Fibroblast of lung (primary cell): Measurements from ENCODE around the gene NRGN. TPM values are rescaled to one million over a fixed set of nuclear protein-coding genes. Genes with fewer than 3 reads are reported as not detected.

Experiments used
- DNase-seq, 2 donors: peaks; one replicate each; pipeline versions ENCODE4 v3.0.0 to v3.0.0-alpha.2; 2010; ENCODE audit warnings: low read depth in 2 of 2
- H2AFZ ChIP-seq: 2 replicates; pipeline ENCODE4 v1.5.1; 2012; ENCODE audit warnings: low read length, control low read depth, inconsistent platforms
- H3K27ac ChIP-seq: 2 replicates; pipeline ENCODE4 v1.5.1; 2011; ENCODE audit warnings: low read length, control low read depth; ENCODE audit not compliant: insufficient read depth
- H3K27me3 ChIP-seq: 2 replicates; pipeline ENCODE4 v1.5.1; 2011; ENCODE audit warnings: mild to moderate bottlenecking, low read length; ENCODE audit not compliant: control insufficient read depth, insufficient read depth
- H3K36me3 ChIP-seq: 2 replicates; pipeline ENCODE4 v1.5.1; 2011; ENCODE audit warnings: low read length; ENCODE audit not compliant: control insufficient read depth, insufficient read depth
- H3K4me1 ChIP-seq: 2 replicates; pipeline ENCODE4 v1.5.1; 2011; ENCODE audit warnings: low read length; ENCODE audit not compliant: control insufficient read depth, insufficient read depth; ENCODE audit errors: extremely low read depth
- H3K4me2 ChIP-seq: 2 replicates; pipeline ENCODE4 v1.5.1; 2011; ENCODE audit warnings: low read length, control low read depth; ENCODE audit not compliant: insufficient read depth; ENCODE audit errors: extremely low read depth
- H3K4me3 ChIP-seq, 4 experiments: fragments of 200-600 bp in 1 of 4; sonication (generic) in 1 of 4; replicated peaks in 1 of 4; 2 replicates each; pipeline ENCODE4 v1.5.1; 2011 to 2016; ENCODE audit warnings: low read length in 4 of 4, low read depth in 3 of 4, mild to moderate bottlenecking in 3 of 4, control low read depth in 2 of 4, inconsistent platforms in 1 of 4, mixed read lengths in 1 of 4; ENCODE audit not compliant: insufficient read depth in 1 of 4; ENCODE audit errors: control extremely low read depth in 1 of 4
- H3K79me2 ChIP-seq: 2 replicates; pipeline ENCODE4 v1.5.1; 2012; ENCODE audit warnings: mild to moderate bottlenecking, low read length, inconsistent platforms; ENCODE audit not compliant: control insufficient read depth, insufficient read depth
- H3K9ac ChIP-seq: 2 replicates; pipeline ENCODE4 v1.5.1; 2011; ENCODE audit warnings: mild to moderate bottlenecking, low read length, control low read depth; ENCODE audit not compliant: insufficient read depth
- H3K9me3 ChIP-seq: 2 replicates; pipeline ENCODE4 v1.5.1; 2012; ENCODE audit warnings: low read depth, low read length; ENCODE audit not compliant: control insufficient read depth, insufficient read depth
- H4K20me1 ChIP-seq: 2 replicates; pipeline ENCODE4 v1.5.1; 2011; ENCODE audit warnings: low read length; ENCODE audit not compliant: control insufficient read depth, insufficient read depth; ENCODE audit errors: extremely low read depth
- CTCF ChIP-seq, 2 donors: IDR thresholded peaks in 1 of 2; conservative IDR thresholded peaks in 1 of 2; 1 replicate in 1 of 2; 2 replicates in 1 of 2; pipeline ENCODE4 v1.5.1; 2011 to 2012; ENCODE audit warnings: low read length in 2 of 2, control low read depth in 1 of 2, inconsistent platforms in 1 of 2, low read depth in 1 of 2, mild to moderate bottlenecking in 1 of 2
- EZH2 ChIP-seq: IDR thresholded peaks from 2 replicates; pipeline ENCODE4 v1.5.1; 2012; ENCODE audit warnings: low read length, control low read depth, mild to moderate bottlenecking; ENCODE audit errors: missing control alignments
- polyA plus RNA-seq, 2 donors: library from polyadenylated mRNA; depleted of rRNA in 1 of 2; stranded (reverse) in 1 of 2; unstranded in 1 of 2; fragments of >200 nt; gene quantifications; 2 replicates each; pipeline ENCODE4 v1.2.1, GENCODE V29; 2011 to 2012; ENCODE audit warnings: missing spikeins in 1 of 2
- total RNA-seq: library from RNA; depleted of rRNA; stranded (reverse); fragments of >200 nt; gene quantifications from 2 replicates; pipeline ENCODE4 v1.2.1, GENCODE V29; 2014

Gene NRGN
- total and polyA plus RNA-seq, 2 donors (not counting 1 experiment from before 2014, with no cell fraction given), result 0.17 to 4.9 TPM

- no peak for DNase-seq
- Histone ChIP-seq H3K27ac (no peak overlapping the region), H3K36me3 (no peaks in the 10 kb centered on the region), H2AFZ (no peak overlapping the region), H3K4me1 (peaks cover 16% of the 10 kb centered on the region), H3K27me3 (peaks cover 2% of the 10 kb centered on the region), H3K9ac (no peak overlapping the region), H3K4me2 (no peak overlapping the region), H3K4me3 (no peak overlapping the region), H3K79me2 (no peaks in the 10 kb centered on the region), H3K9me3 (no peaks in the 10 kb centered on the region), H4K20me1 (no peaks in the 10 kb centered on the region)
- TF ChIP-seq CTCF (conservative IDR thresholded peaks at IDR 0.05 in 1 of 2, IDR thresholded peaks at IDR 0.05 in 1 of 2; ENCODE audit: low read depth in 1 of 2, low read length in 2 of 2), result no peak
- no peak for TF ChIP-seq EZH2
Observed at GRCh38 chr11:124749912-124750311, 10.2 kb downstream of the NRGN start.

GRCh38 chr11:124751391-124751740 lies 11.6 kb downstream of the NRGN start:
- H3K9ac ChIP-seq, result no peak overlapping the region
- TF ChIP-seq EZH2 (no peak), CTCF (conservative IDR thresholded peaks at IDR 0.05 in 1 of 2, IDR thresholded peaks at IDR 0.05 in 1 of 2; ENCODE audit: low read depth in 1 of 2, low read length in 2 of 2) (no peak)
- no peaks in the 10 kb centered on the region for H4K20me1 ChIP-seq
- H3K27ac ChIP-seq, result no peak overlapping the region
- H3K79me2 ChIP-seq, result no peaks in the 10 kb centered on the region
- H3K4me3 ChIP-seq, result no peak overlapping the region
- DNase-seq, result no peak
- no peak overlapping the region for H2AFZ ChIP-seq
- H3K36me3 ChIP-seq, result no peaks in the 10 kb centered on the region
- peaks cover 2% of the 10 kb centered on the region for H3K27me3 ChIP-seq
- H3K4me2 ChIP-seq, result no peak overlapping the region
- H3K9me3 ChIP-seq, result no peaks in the 10 kb centered on the region
- H3K4me1 ChIP-seq, result peaks cover 17% of the 10 kb centered on the region

GRCh38 chr11:124751741-124752470 lies 12.2 kb downstream of the NRGN start, which contains the start of gene VSIG2:
VSIG2 (minus strand) TSS chr11:124752255; CDS start chr11:124752137, 118 bp downstream.
- DNase-seq, result no peak
- Histone ChIP-seq H3K36me3 (no peaks in the 10 kb centered on the region), H4K20me1 (no peaks in the 10 kb centered on the region), H3K9me3 (no peaks in the 10 kb centered on the region), H3K27me3 (peaks cover 2% of the 10 kb centered on the region), H3K79me2 (no peaks in the 10 kb centered on the region), H3K4me2 (no peak within 1 kb of the TSS), H3K4me3 (no peak within 1 kb of the TSS), H2AFZ (peak within 1 kb of the TSS; percentile 13), H3K4me1 (peaks cover 16% of the 10 kb centered on the region), H3K27ac (no peak within 1 kb of the TSS), H3K9ac (no peak within 1 kb of the TSS)
- TF ChIP-seq CTCF (conservative IDR thresholded peaks at IDR 0.05 in 1 of 2, IDR thresholded peaks at IDR 0.05 in 1 of 2; ENCODE audit: low read depth in 1 of 2, low read length in 2 of 2), result no peak
- no peak for TF ChIP-seq EZH2
